GM18907 (cell line): ENCODE measurements around the gene MFAP1.

Experiments
- ATAC-seq: cut with Tn5 transposase; IDR thresholded peaks from one replicate; pipeline ENCODE4 v1.9.1; 2021; ENCODE audit warnings: mild to moderate bottlenecking, moderate library complexity; ENCODE audit not compliant: unreplicated experiment

Gene MFAP1

GRCh38 chr15:43777267-43777914, 47.1 kb downstream of the MFAP1 start:
- ATAC-seq, result peak; percentile 66

- ATAC-seq, result peak; percentile 39
Observed at GRCh38 chr15:43776718-43777266, 47.7 kb downstream of the MFAP1 start, which contains the start of gene ELL3. Gene ELL3, minus strand, starts transcription at chr15:43776966. Its CDS starts 65 bp downstream, at chr15:43776901.

- ATAC-seq, result peak; percentile 73
Observed at GRCh38 chr15:43776101-43776717, 48.3 kb downstream of the MFAP1 start.

GRCh38 chr15:43775411-43775965, 49.0 kb downstream of the MFAP1 start:
- no peak for ATAC-seq

- ATAC-seq, result no peak
Observed at GRCh38 chr15:43774062-43774461, 50.4 kb downstream of the MFAP1 start.

- no peak for ATAC-seq
Observed at GRCh38 chr15:43772624-43773023, 51.9 kb downstream of the MFAP1 start.

- ATAC-seq, result no peak
Observed at GRCh38 chr15:43771816-43772215, 52.7 kb downstream of the MFAP1 start.

GRCh38 chr15:43769584-43770228, 54.8 kb downstream of the MFAP1 start:
- no peak for ATAC-seq

- no peak for ATAC-seq
Observed at GRCh38 chr15:43763819-43764446, 60.6 kb downstream of the MFAP1 start.

- no peak for ATAC-seq
Observed at GRCh38 chr15:43762824-43763223, 61.7 kb downstream of the MFAP1 start.
